H1 (cell line): Measurements from ENCODE around the gene NME9. TPM values are rescaled to one million over a fixed set of nuclear protein-coding genes. Genes with fewer than 3 reads are reported as not detected.

Experiments
- CTCF ChIA-PET: fragments of 300-600 bp; sonication (Branson Sonifier 250); formaldehyde crosslinking; loops from one replicate; lab custom pipeline; 2021; ENCODE audit not compliant: partially characterized antibody; lab: Charles Lee
- POLR2A ChIA-PET: fragments of 300-600 bp; sonication (Branson Sonifier 250); formaldehyde crosslinking; loops from one replicate; lab custom pipeline; 2021; ENCODE audit warnings: inconsistent platforms; ENCODE audit not compliant: partially characterized antibody; lab: Charles Lee
- DNase-seq, 2 experiments: peaks; one replicate each; pipeline versions ENCODE4 v3.0.0 to v3.0.0-alpha.2; 2010 to 2022; ENCODE audit warnings: low spot score in 2 of 2, low read depth in 1 of 2, mixed read lengths in 1 of 2
- FAIRE-seq: peaks from 2 replicates; lab custom pipeline; 2011; peaks lifted over from hg19 to GRCh38; lab: Jason Lieb, UNC
- H2AFZ ChIP-seq: 2 replicates; pipeline ENCODE4 v1.8.1; 2012; ENCODE audit warnings: low read length, inconsistent platforms
- H2AK5ac ChIP-seq: 2 replicates; pipeline ENCODE4 v1.6.1; 2013; ENCODE audit warnings: low read depth, low read length
- H2BK120ac ChIP-seq: replicated peaks from 2 replicates; pipeline ENCODE3; 2013; ENCODE audit warnings: low read depth, low read length, inconsistent platforms
- H2BK12ac ChIP-seq: 2 replicates; pipeline ENCODE4 v1.6.1; 2013; ENCODE audit warnings: low read depth, low read length
- H2BK15ac ChIP-seq: 2 replicates; pipeline ENCODE4 v1.6.1; 2013; ENCODE audit warnings: low read length
- H2BK20ac ChIP-seq: 2 replicates; pipeline ENCODE4 v1.6.1; 2013; ENCODE audit warnings: low read length
- H2BK5ac ChIP-seq: 2 replicates; pipeline ENCODE4 v1.6.1; 2013; ENCODE audit warnings: low read depth, low read length
- H3K14ac ChIP-seq: 2 replicates; pipeline ENCODE4 v1.6.1; 2013; ENCODE audit warnings: inconsistent platforms; ENCODE audit not compliant: insufficient read length
- H3K18ac ChIP-seq: 2 replicates; pipeline ENCODE4 v1.6.1; 2013; ENCODE audit warnings: low read length; ENCODE audit errors: extremely low read depth
- H3K23ac ChIP-seq: 2 replicates; pipeline ENCODE4 v1.6.1; 2013; ENCODE audit warnings: inconsistent platforms; ENCODE audit not compliant: insufficient read length
- H3K23me2 ChIP-seq: 2 replicates; pipeline ENCODE4 v1.6.1; 2013; ENCODE audit warnings: low read depth, low read length
- H3K27ac ChIP-seq: 2 replicates; pipeline ENCODE4 v1.6.1; 2011; ENCODE audit warnings: low read depth, low read length, inconsistent platforms
- H3K27me3 ChIP-seq, 4 experiments: replicated peaks in 1 of 4; 1 replicate in 1 of 4; 2 replicates in 3 of 4; pipeline versions ENCODE4 v1.6.1 to v1.8.1; 2011 to 2013; ENCODE audit warnings: low read length in 3 of 4, mild to moderate bottlenecking in 3 of 4, inconsistent platforms in 2 of 4, mixed read lengths in 2 of 4, moderate library complexity in 1 of 4; ENCODE audit not compliant: control insufficient read depth in 3 of 4, insufficient read depth in 3 of 4; ENCODE audit errors: extremely low read depth in 1 of 4
- H3K36me3 ChIP-seq, 4 experiments: 2 replicates each; pipeline versions ENCODE4 v1.6.1 to v1.8.1; 2011 to 2013; ENCODE audit warnings: mild to moderate bottlenecking in 4 of 4, low read length in 3 of 4, moderate library complexity in 2 of 4, control low read depth in 1 of 4, inconsistent platforms in 1 of 4; ENCODE audit not compliant: insufficient read depth in 4 of 4, control insufficient read depth in 2 of 4
- H3K4ac ChIP-seq: replicated peaks from 2 replicates; pipeline ENCODE3; 2013; ENCODE audit warnings: low read length, low read depth, mixed read lengths, inconsistent platforms; ENCODE audit not compliant: insufficient read length
- H3K4me1 ChIP-seq, 4 experiments: replicated peaks in 1 of 4; 1 replicate in 1 of 4; 2 replicates in 3 of 4; pipeline versions ENCODE4 v1.6.1 to v1.8.1; 2011 to 2013; ENCODE audit warnings: low read length in 3 of 4, inconsistent platforms in 2 of 4, mixed read lengths in 1 of 4; ENCODE audit not compliant: insufficient read depth in 4 of 4, control insufficient read depth in 3 of 4
- H3K4me2 ChIP-seq, 2 experiments: 2 replicates each; pipeline versions ENCODE4 v1.6.1 to v1.8.1; 2011 to 2013; ENCODE audit warnings: low read depth in 2 of 2, low read length in 2 of 2, control low read depth in 1 of 2, inconsistent platforms in 1 of 2, mild to moderate bottlenecking in 1 of 2; ENCODE audit not compliant: insufficient read depth in 1 of 2
- H3K4me3 ChIP-seq, 4 experiments: fragments of 200-600, 300-600 bp in 1 of 4; sonication (generic), shearing (Covaris generic), sonication (Bioruptor Twin) in 1 of 4; 2 replicates each; pipeline versions ENCODE4 v1.5.1 to v1.8.1; 2011 to 2016; ENCODE audit warnings: low read length in 4 of 4, low read depth in 3 of 4, control low read depth in 2 of 4, inconsistent platforms in 2 of 4, mild to moderate bottlenecking in 2 of 4, mixed read lengths in 1 of 4, moderate library complexity in 1 of 4; ENCODE audit not compliant: insufficient read depth in 2 of 4; ENCODE audit errors: extremely low read depth in 1 of 4
- H3K56ac ChIP-seq: replicated peaks from 2 replicates; pipeline ENCODE3; 2013; ENCODE audit warnings: low read depth, mild to moderate bottlenecking, mixed read lengths, low read length, inconsistent platforms; ENCODE audit not compliant: insufficient read length
- H3K79me1 ChIP-seq: 2 replicates; pipeline ENCODE4 v1.6.1; 2013; ENCODE audit warnings: low read depth, low read length, control low read depth
- H3K79me2 ChIP-seq, 2 experiments: 2 replicates each; pipeline versions ENCODE4 v1.6.1 to v1.8.1; 2012 to 2013; ENCODE audit warnings: low read length in 2 of 2, mild to moderate bottlenecking in 2 of 2, inconsistent platforms in 1 of 2; ENCODE audit not compliant: insufficient read depth in 2 of 2, control insufficient read depth in 1 of 2
- H3K9ac ChIP-seq, 4 experiments: replicated peaks in 1 of 4; 1 replicate in 1 of 4; 2 replicates in 3 of 4; pipeline versions ENCODE4 v1.6.1 to v1.8.1; 2011 to 2013; ENCODE audit warnings: low read depth in 3 of 4, low read length in 3 of 4, control low read depth in 2 of 4, mild to moderate bottlenecking in 2 of 4, moderate library complexity in 2 of 4, inconsistent platforms in 1 of 4; ENCODE audit errors: extremely low read depth in 1 of 4
- H3K9me3 ChIP-seq, 2 experiments: 2 replicates each; pipeline versions ENCODE4 v1.6.1 to v1.8.1; 2012 to 2013; ENCODE audit warnings: mild to moderate bottlenecking in 2 of 2, moderate library complexity in 2 of 2, control low read depth in 1 of 2, inconsistent platforms in 1 of 2, low read depth in 1 of 2, low read length in 1 of 2, mixed read lengths in 1 of 2; ENCODE audit not compliant: insufficient read depth in 2 of 2
- H4K20me1 ChIP-seq, 2 experiments: replicated peaks in 1 of 2; 2 replicates each; pipeline versions ENCODE3 to v1.8.1; 2011 to 2013; ENCODE audit warnings: inconsistent platforms in 2 of 2, low read length in 2 of 2, mild to moderate bottlenecking in 1 of 2; ENCODE audit not compliant: insufficient read depth in 2 of 2, control insufficient read depth in 1 of 2
- H4K5ac ChIP-seq: 2 replicates; pipeline ENCODE4 v1.6.1; 2013; ENCODE audit warnings: low read length, low read depth, mixed read lengths, inconsistent platforms; ENCODE audit not compliant: insufficient read length
- H4K8ac ChIP-seq: 2 replicates; pipeline ENCODE4 v1.8.0; 2013; ENCODE audit warnings: mild to moderate bottlenecking, moderate library complexity, low read length, inconsistent platforms; ENCODE audit not compliant: insufficient read depth; ENCODE audit errors: extremely low read depth
- H4K91ac ChIP-seq: replicated peaks from 2 replicates; pipeline ENCODE3; 2013; ENCODE audit warnings: low read length, mixed read lengths, inconsistent platforms; ENCODE audit not compliant: insufficient read length
- NRF1 ChIP-seq: IDR thresholded peaks from 2 replicates; pipeline ENCODE4 v1.6.1; 2011; ENCODE audit warnings: mild to moderate bottlenecking, low read depth, low read length, improper control_type of control experiment
- WGBS, 2 experiments: shearing (Covaris generic) in 1 of 2; methylation state at CpG; one replicate each; pipeline versions ENCODE4 v1.1.6 to v1.1.7; 2013 to 2015; ENCODE audit warnings: low lambda C conversion rate in 2 of 2, mixed read lengths in 2 of 2, inconsistent platforms in 1 of 2, low coverage in 1 of 2, missing lambda C conversion rate in 1 of 2; ENCODE audit not compliant: insufficient replicate concordance in 2 of 2, insufficient coverage in 1 of 2, insufficient read length in 1 of 2; ENCODE audit errors: extremely low coverage in 1 of 2, missing lambda C conversion rate in 1 of 2; 5-methylcytosine and 5-hydroxymethylcytosine counted together
- polyA plus RNA-seq, 7 experiments: library from polyadenylated mRNA; depleted of rRNA in 3 of 7; stranded (reverse) in 5 of 7; unstranded in 2 of 7; fragments of >200 nt in 5 of 7; fragments of 200-250 nt in 2 of 7; gene quantifications; 1 replicate in 5 of 7; 2 replicates in 1 of 7; 4 replicates in 1 of 7; pipeline versions ENCODE4 v1.2.1 to v1.2.3, GENCODE V29; 2011 to 2013; ENCODE audit warnings: missing spikeins in 2 of 7, mixed read lengths in 2 of 7
- total RNA-seq: library from RNA; stranded (reverse); fragmentation: NEBNext Ultra II Directional; extraction: Animal tissue kit (Norgen Biotek cat#: 25700); gene quantifications from 2 replicates; pipeline ENCODE4 v1.2.1, GENCODE V29; 2021

The NME9 gene
- total and polyA plus RNA-seq, 2 of the 8 experiments (the other 6 are each of a cell fraction or from before 2014, with no cell fraction given): 0.11 TPM; not detected in 1

- Histone ChIP-seq H3K56ac (no peak overlapping the region), H2BK15ac (no peak overlapping the region), H3K4me2 (no peak overlapping the region), H4K5ac (no peak overlapping the region), H3K14ac (no peak overlapping the region), H3K18ac (no peak overlapping the region), H3K23ac (no peak overlapping the region), H4K20me1 (peaks cover 0 to 4% of the 10 kb centered on the region in 2 experiments), H3K79me1 (peaks cover 2% of the 10 kb centered on the region; the same call in 1 of the 2 replicates), H3K4ac (no peak overlapping the region), H3K4me1 (peaks cover 0 to 3% (median 0%) of the 10 kb centered on the region in 4 experiments; a peak in 3 of 7 replicates), H2BK20ac (no peak overlapping the region), H2BK5ac (0 out of 2 replicates have a peak overlapping the region, but pooled peaks have one; percentile 39), H3K9me3 (no peaks in the 10 kb centered on the region), H3K27me3 (no peaks in the 10 kb centered on the region; a peak in 1 of 7 replicates), H3K27ac (no peak overlapping the region), H4K8ac (no peak overlapping the region), H2BK120ac (no peak overlapping the region), H4K91ac (no peak overlapping the region), H3K23me2 (no peaks in the 10 kb centered on the region), H2AK5ac (0 out of 2 replicates have a peak overlapping the region, but pooled peaks have one; percentile 39), H3K36me3 (0 out of 8 replicates have a peak, but pooled peaks cover 0 to 2% (median 0%) of the 10 kb centered on the region in 4 experiments), H3K9ac (no peak overlapping the region), H2AFZ (no peak overlapping the region), H2BK12ac (no peak overlapping the region), H3K4me3 (no peak overlapping the region), H3K79me2 (no peaks in the 10 kb centered on the region)
- WGBS, 2 experiments: 92% methylated on average over 14 of the region's 15 CpGs; no CpG with 5 or more reads in 1 of the 2 experiments
- ChIA-PET POLR2A (interaction anchor here (0.6 to 1.6 kb wide), 2 partner anchors 10 to 18 kb away, joined by 3 to 4 read pairs; no protein-coding TSS in a partner anchor), CTCF (interaction anchor here (1.1 to 1.3 kb wide), 2 partner anchors 18 to 53 kb away, joined by 3 read pairs; no protein-coding TSS in a partner anchor)
- TF ChIP-seq NRF1: no peak
- no peak for FAIRE-seq
- DNase-seq: no peak
Measured at GRCh38 chr3:138359919-138360868, 30.5 kb upstream of the NME9 start.
